Cardiac fibroblast (primary cell): ENCODE data around the gene NRBP1.
A peak's percentile ranks its signal among the peaks of the same experiment; 100 is the strongest.

ENCODE experiments used
- DNase-seq, 2 donors: peaks; one replicate each; pipeline versions ENCODE4 v3.0.0 to v3.0.0-alpha.2; 2010; ENCODE audit warnings: low read depth in 2 of 2
- H3K4me3 ChIP-seq, 2 donors: replicated peaks in 1 of 2; 1 replicate in 1 of 2; 2 replicates in 1 of 2; pipeline ENCODE4 v1.5.1; 2011; ENCODE audit warnings: low read depth in 2 of 2, low read length in 2 of 2, mild to moderate bottlenecking in 2 of 2, moderate library complexity in 1 of 2
- TF ChIP-seq, protein P1 (sequence below): IDR thresholded peaks from one replicate; pipeline ENCODE4 v1.5.1; 2011; ENCODE audit warnings: low read depth, mild to moderate bottlenecking, low read length, inconsistent platforms

The NRBP1 gene

DNA sequence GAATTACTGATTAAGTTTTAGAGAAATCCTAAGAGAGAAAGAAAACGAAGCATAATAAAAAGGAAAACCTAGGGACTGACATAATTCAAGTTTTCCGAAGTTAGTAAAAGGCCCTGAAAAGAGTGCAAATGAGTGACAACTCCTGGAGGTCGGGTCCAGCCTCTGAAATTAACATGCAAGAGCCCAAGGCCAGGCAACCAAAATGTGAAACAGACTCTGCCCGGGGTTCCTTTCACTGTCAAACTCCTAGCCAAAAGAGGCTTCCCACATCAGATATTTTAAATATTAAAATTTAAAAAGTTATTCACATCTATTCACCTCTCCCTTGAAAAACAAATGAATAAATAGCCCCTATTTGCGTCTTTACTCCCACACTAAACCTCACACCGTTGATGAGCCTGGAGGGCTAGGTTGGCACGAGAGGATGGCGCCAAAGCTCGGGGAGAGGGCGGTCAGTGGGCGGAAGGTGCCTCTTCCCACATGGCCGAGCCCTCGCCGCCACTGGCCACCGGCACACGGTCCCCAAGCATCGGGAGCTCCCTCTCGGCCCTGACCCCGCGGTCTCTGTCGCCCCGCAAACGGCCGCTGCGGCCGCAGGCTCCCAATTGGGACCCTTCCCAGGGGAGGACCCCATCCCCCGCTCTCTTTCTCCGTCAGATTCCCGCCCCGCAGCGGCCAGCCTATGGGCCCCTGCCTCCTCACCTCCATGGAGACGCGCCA is 19.7 kb upstream of the NRBP1 start:
- TF ChIP-seq, protein P1, sequence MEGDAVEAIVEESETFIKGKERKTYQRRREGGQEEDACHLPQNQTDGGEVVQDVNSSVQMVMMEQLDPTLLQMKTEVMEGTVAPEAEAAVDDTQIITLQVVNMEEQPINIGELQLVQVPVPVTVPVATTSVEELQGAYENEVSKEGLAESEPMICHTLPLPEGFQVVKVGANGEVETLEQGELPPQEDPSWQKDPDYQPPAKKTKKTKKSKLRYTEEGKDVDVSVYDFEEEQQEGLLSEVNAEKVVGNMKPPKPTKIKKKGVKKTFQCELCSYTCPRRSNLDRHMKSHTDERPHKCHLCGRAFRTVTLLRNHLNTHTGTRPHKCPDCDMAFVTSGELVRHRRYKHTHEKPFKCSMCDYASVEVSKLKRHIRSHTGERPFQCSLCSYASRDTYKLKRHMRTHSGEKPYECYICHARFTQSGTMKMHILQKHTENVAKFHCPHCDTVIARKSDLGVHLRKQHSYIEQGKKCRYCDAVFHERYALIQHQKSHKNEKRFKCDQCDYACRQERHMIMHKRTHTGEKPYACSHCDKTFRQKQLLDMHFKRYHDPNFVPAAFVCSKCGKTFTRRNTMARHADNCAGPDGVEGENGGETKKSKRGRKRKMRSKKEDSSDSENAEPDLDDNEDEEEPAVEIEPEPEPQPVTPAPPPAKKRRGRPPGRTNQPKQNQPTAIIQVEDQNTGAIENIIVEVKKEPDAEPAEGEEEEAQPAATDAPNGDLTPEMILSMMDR, result no peak
- H3K4me3 ChIP-seq, result peak overlapping the region; percentile 98 to 99
- DNase-seq, result peak; percentile 14 to 16

DNA sequence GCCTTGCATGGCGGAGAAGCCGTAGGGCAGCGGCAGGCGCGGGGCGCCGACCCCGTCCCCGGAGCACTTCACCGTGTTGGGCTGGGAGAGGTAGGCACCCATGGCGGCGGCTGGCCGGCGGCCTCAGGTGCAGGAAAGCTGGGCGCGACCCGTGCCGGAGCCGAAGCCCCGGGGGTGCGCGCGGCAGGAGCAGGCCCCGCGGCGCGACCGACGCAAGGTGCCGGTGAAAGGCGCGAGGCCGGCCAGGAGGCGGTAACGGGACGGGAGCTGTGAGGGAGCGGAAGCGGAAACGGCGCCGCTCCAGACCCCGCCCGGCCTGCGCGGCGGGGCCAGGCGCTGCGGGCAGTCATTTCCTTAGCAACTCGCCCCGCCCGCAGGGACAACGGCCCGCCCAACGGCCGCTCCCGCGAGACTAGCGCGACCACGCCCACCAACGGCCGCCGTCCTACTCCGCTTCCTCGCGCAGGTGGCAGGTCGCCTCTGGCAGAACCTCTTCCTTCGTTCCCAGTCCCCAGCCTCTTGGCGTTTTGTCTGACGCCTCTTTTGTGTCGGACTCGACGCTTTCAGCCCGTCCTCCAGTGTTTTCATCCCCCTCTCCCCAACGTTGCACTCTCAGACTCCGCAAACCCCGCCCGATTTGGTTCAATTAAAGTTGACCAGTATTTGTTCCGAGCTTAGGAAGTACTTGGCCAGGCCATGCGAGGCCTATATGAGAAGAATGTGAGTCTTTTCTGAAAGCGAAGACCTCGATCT is 18.9 kb upstream of the NRBP1 start, which contains the start of gene PPM1G:
Gene PPM1G, minus strand, starts transcription at position 271 of the 753 bp plus-strand sequence. Its CDS starts 169 bp downstream, at position 102.
- H3K4me3 ChIP-seq, result peak within 1 kb of the TSS; percentile 98 to 99
- peak; percentile 92 to 94 for DNase-seq
- TF ChIP-seq, protein P1, result no peak

DNA sequence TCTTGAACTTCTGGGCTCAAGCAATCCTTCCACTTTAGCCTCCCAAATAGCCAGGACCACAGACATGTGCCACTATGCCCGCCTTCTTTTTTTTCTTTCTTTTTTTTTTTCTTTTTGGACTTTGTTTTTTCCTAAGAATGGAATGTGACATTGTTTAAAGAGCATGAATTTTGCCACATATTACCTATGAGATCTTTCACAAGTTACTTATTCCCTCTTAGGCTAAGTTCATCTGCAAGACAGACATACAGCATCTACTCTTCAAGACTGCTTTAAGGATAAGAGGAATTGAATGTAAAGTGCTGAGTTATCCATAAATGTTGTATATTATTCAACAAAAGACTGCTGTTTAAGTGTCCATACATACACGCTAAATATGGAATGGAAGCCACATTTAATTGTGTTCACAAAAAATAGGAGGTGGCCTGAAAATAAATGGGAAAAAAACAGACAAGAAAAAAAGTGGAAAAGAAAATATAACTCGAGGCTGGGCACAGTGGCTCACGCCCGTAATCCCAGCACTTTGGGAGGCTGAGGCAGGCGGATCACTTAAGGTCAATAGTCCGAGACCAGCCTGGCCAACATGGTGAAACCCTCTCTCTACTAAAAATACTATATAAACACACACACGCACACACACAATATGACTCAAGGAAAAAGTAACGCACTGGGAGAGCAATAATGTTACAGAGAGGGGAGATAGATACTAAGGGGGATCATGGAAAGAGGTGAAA is 15.8 kb upstream of the NRBP1 start:
- H3K4me3 ChIP-seq, result no peak overlapping the region
- TF ChIP-seq, protein P1, result no peak
- no peak for DNase-seq

DNA sequence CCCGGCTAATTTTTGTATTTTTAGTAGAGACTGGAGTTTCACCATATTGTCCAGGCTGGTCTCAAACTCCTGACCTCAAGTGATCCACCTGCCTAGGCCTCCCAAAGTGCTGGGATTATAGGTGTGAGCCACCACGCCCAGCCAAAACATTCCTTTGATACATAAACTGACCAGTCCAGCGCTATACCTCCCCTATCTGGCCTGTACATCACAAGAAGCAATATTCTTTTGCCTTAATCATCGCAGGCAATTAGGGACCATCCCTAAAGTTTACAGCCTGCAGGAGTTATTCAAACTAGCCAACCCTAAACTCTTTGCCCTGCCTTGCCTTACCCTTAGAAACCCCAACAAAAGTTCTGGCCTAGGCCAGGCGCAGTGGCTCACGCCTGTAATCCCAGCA is 12.3 kb upstream of the NRBP1 start:
- TF ChIP-seq, protein P1, result no peak
- no peak for DNase-seq
- no peak overlapping the region for H3K4me3 ChIP-seq

DNA sequence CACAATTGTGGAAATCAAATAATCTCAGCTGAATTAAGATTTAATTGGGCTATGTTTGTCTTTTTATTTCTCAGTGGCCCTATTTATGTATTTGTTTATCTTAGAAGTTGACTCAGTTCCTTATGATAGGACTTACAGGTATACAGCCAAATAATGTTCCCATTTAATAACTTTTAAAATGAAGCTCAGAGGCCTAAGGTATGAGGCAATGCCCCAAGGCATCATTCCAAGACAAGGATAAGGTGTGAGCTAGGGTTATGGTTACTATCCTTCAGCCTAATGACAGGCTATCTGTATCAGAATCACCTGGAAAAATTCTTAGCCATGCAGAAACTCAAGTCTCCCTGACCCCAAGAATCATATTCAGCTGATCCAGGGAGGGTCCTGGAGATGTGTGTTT is 7.4 kb upstream of the NRBP1 start:
- TF ChIP-seq, protein P1, result no peak
- no peak overlapping the region for H3K4me3 ChIP-seq
- DNase-seq, result no peak

DNA sequence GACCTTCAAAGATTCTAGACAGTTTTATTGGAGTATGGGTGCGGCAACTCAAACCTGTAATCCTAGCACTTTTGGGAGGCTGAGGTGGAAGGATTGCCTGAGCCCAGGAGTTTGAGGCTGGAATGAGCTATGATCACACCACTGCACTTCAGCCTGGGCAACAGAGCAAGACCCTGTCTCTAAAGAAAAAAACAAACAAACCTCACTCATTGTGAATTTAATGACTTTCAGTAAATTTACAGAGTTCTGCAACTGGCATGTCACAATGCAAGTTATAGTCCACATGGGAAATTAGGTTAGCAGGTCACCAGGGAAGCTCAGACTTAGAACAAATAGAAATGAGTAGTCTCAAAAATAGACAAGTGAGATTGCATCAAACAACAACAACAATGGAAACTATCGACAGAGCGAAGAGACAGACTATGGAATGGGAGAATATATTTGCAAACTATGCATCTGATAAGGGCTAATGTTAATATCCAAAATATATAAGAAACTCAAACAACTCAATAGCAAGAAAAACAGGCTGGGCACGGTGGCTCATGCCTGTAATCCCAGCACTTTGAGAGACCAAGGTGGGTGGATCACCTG is 6.7 kb upstream of the NRBP1 start:
- DNase-seq, result no peak
- H3K4me3 ChIP-seq, result no peak overlapping the region

More for the DNA sequence above, 6.7 kb upstream of the NRBP1 start:
- TF ChIP-seq, protein P1, result no peak
